ENCODE data around the gene MSRB2.

DNA sequence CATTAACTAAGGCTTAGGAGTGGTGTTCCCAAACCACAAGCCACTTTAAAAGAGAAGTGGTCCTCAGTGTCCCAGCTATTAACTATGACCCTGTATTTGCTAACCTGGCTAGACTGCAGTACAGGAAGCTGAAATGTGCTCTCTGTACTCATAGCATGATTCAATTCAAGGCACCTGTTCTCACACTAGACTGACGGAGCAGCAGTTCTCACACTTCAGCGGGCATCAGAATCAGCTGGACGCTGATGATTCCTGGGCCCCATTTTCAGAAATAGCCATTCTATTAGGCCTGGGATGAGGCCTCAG lies 24.5 kb upstream of the MSRB2 start:
- TF ChIP-seq CTCF (IDR thresholded peaks at IDR 0.05), result no peak
- TF ChIP-seq POLR2A (IDR thresholded peaks at IDR 0.05), result no peak

Data from lower leg skin (tissue), 3 donors.